Transverse colon (tissue), 4 donors: Measurements from ENCODE around the gene OR2A25. TPM values are rescaled to one million over a fixed set of nuclear protein-coding genes. Genes with fewer than 3 reads are reported as not detected.

ENCODE experiments used
- DNase-seq: peaks from one replicate; pipeline ENCODE4 v3.0.0-alpha.2; 2019
- H3K27ac ChIP-seq, 4 donors: fragments of 200-600 bp; sonication (generic); 2 replicates each; pipeline ENCODE4 v1.5.1; 2016 to 2018; ENCODE audit warnings: inconsistent platforms in 4 of 4
- H3K27me3 ChIP-seq: fragments of 200-600 bp; sonication (generic); 2 replicates; pipeline ENCODE4 v1.5.1; 2017; ENCODE audit warnings: inconsistent platforms
- H3K36me3 ChIP-seq, 4 donors: fragments of 200-600 bp; sonication (generic); 2 replicates each; pipeline ENCODE4 v1.5.1; 2017 to 2019; ENCODE audit warnings: inconsistent platforms in 4 of 4
- H3K4me1 ChIP-seq, 4 donors: fragments of 200-600 bp; sonication (generic); 2 replicates each; pipeline ENCODE4 v1.5.1; 2017 to 2020; ENCODE audit warnings: inconsistent platforms in 4 of 4
- H3K4me3 ChIP-seq, 4 donors: fragments of 200-600 bp; sonication (generic); 1 replicate in 1 of 4; 2 replicates in 3 of 4; pipeline versions ENCODE4 v1.5.1 to v1.6.1; 2017 to 2019; ENCODE audit warnings: inconsistent platforms in 4 of 4
- H3K9me3 ChIP-seq, 2 donors: fragments of 200-600 bp; sonication (generic); 2 replicates each; pipeline ENCODE4 v1.5.1; 2017 to 2019; ENCODE audit warnings: inconsistent platforms in 2 of 2
- EP300 ChIP-seq: sonication (generic); formaldehyde crosslinking; IDR thresholded peaks from one replicate; pipeline ENCODE4 v1.6.1; 2017; ENCODE audit warnings: antibody characterized with exemption, low read depth
- POLR2A ChIP-seq: fragments of 450-650 bp; IDR thresholded peaks from one replicate; pipeline ENCODE4 v1.6.1; 2016; ENCODE audit warnings: antibody characterized with exemption, mild to moderate bottlenecking, moderate library complexity
- POLR2AphosphoS5 ChIP-seq, 3 donors: sonication (generic); formaldehyde crosslinking; IDR thresholded peaks; one replicate each; pipeline ENCODE4 v1.6.1; 2016; ENCODE audit warnings: antibody characterized with exemption in 3 of 3
- WGBS, 2 donors: methylation state at CpG; one replicate each; pipeline ENCODE4 v1.1.5; 2018; ENCODE audit warnings: low coverage in 1 of 2; 5-methylcytosine and 5-hydroxymethylcytosine counted together
- in situ Hi-C, 4 donors: fragments of 200-750 bp; cut with MboI; loops; one replicate each; pipeline versions ENCODE4 v1.15.0 to v1.15.1; 2017; ENCODE audit warnings: low sequenced_read_pairs in 3 of 4, low pct_ligation_motif_present in 1 of 4, low pct_unique_long_range_greater_than_20kb in 1 of 4
- intact Hi-C: fragments of 100-400 bp; cut with DNase I; formaldehyde crosslinking; loops from one replicate; pipeline ENCODE4 v1.15.1; 2023; ENCODE audit warnings: low total_unique reads
- total RNA-seq, 4 donors: library from RNA; depleted of rRNA; stranded (reverse); fragments of >200 nt; gene quantifications; one replicate each; pipeline ENCODE4 v1.1.0, GENCODE V29; 2016
- TF ChIP-seq, protein P1 (sequence below), 5 experiments: fragments of 200-600 bp in 3 of 5; fragments of 450-650 bp in 2 of 5; sonication (generic) in 3 of 5; IDR thresholded peaks; 1 replicate in 2 of 5; 2 replicates in 3 of 5; pipeline ENCODE4 v1.5.1; 2016 to 2017; ENCODE audit warnings: antibody characterized with exemption in 5 of 5, inconsistent platforms in 3 of 5, mild to moderate bottlenecking in 2 of 5, moderate library complexity in 1 of 5

OR2A25 gene, protein sequence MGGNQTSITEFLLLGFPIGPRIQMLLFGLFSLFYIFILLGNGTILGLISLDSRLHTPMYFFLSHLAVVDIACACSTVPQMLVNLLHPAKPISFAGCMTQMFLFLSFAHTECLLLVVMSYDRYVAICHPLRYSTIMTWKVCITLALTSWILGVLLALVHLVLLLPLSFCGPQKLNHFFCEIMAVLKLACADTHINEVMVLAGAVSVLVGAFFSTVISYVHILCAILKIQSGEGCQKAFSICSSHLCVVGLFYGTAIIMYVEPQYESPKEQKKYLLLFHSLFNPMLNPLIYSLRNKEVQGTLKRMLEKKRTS
- not detected for total RNA-seq

- H3K36me3 ChIP-seq, result no peaks in the 10 kb centered on the region
Measured at GRCh38 chr7:144069511-144069910, at the start of gene OR2A25. TSS of gene OR2A25 (plus strand) at chr7:144069811. CDS start at chr7:144074220, 4,409 bp downstream.

DNA sequence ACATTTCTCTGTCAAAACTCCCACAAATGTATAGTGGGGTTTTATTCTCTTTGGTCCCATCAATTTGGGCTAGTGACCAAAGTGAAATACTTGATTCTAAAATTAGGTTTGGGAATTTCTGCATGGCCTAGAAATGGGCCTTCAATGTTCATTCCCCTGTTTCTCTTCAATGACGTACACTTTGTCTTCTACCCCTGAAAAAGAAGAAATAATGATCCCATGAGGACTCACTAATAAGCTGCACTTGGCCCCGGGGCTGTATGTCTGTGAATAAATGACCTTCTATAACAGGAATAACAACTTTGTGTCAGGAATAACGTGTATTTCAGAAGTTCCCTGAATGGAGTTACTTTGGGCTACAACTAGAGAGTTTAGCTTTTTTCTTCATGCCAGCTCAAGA lies 49.3 kb upstream of the OR2A25 start:
- 42 to 62% methylated on average over 3 of the region's 3 CpGs for WGBS, 2 donors
- H3K9me3 ChIP-seq, result no peaks in the 10 kb centered on the region
- H3K27ac ChIP-seq, result no peak overlapping the region
- intact Hi-C loops (no loop called here), in situ Hi-C loops (no loop called here)
- H3K27me3 ChIP-seq, result no peaks in the 10 kb centered on the region
- no peak for DNase-seq
- TF ChIP-seq, protein P1, sequence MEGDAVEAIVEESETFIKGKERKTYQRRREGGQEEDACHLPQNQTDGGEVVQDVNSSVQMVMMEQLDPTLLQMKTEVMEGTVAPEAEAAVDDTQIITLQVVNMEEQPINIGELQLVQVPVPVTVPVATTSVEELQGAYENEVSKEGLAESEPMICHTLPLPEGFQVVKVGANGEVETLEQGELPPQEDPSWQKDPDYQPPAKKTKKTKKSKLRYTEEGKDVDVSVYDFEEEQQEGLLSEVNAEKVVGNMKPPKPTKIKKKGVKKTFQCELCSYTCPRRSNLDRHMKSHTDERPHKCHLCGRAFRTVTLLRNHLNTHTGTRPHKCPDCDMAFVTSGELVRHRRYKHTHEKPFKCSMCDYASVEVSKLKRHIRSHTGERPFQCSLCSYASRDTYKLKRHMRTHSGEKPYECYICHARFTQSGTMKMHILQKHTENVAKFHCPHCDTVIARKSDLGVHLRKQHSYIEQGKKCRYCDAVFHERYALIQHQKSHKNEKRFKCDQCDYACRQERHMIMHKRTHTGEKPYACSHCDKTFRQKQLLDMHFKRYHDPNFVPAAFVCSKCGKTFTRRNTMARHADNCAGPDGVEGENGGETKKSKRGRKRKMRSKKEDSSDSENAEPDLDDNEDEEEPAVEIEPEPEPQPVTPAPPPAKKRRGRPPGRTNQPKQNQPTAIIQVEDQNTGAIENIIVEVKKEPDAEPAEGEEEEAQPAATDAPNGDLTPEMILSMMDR (IDR thresholded peaks at IDR 0.05), result no peak
- TF ChIP-seq EP300 (no peak), POLR2A (no peak), POLR2AphosphoS5 (IDR thresholded peaks at IDR 0.05) (no peak)
- no peaks in the 10 kb centered on the region for H3K36me3 ChIP-seq
- no peak overlapping the region for H3K4me3 ChIP-seq
- no peaks in the 10 kb centered on the region for H3K4me1 ChIP-seq

More at GRCh38 chr7:144069511-144069910, at the start of gene OR2A25:
- H3K4me1 ChIP-seq, result no peaks in the 10 kb centered on the region
- no peaks in the 10 kb centered on the region for H3K27me3 ChIP-seq
- DNase-seq, result no peak
- 25 to 74% methylated on average over 1 of the region's 1 CpG for WGBS, 2 donors
- intact Hi-C loops (no loop called here), in situ Hi-C loops (no loop called here)
- TF ChIP-seq, protein P1 (IDR thresholded peaks at IDR 0.05), result no peak
- TF ChIP-seq POLR2A, result no peak
- no peak for TF ChIP-seq EP300
- TF ChIP-seq POLR2AphosphoS5 (IDR thresholded peaks at IDR 0.05), result no peak
- no peaks in the 10 kb centered on the region for H3K9me3 ChIP-seq
- H3K27ac ChIP-seq, result no peak within 1 kb of the TSS
- no peak within 1 kb of the TSS for H3K4me3 ChIP-seq

DNA sequence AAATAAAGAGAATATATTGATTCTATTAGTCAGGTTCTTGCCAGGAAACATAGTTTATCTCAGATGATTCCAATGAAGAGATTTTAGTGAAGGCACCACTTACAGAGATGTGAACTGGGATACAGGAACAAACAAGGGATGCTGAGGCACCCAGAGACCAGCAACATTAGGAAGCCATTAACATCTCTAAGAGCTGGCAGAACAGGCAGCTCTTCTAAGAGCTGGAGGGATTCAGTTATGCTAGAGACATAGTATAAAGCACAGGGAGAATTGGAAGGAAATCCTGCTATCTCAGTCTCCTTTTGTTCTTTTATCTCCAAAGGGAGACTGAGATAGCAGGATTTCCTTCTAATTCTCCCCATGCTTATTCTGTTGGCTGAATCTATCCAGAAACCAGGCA lies 47.4 kb upstream of the OR2A25 start:
- Histone ChIP-seq H3K4me1 (no peaks in the 10 kb centered on the region), H3K36me3 (no peaks in the 10 kb centered on the region), H3K4me3 (no peak overlapping the region), H3K27me3 (no peaks in the 10 kb centered on the region), H3K27ac (no peak overlapping the region), H3K9me3 (no peaks in the 10 kb centered on the region)
- no peak for DNase-seq
- TF ChIP-seq EP300 (no peak), POLR2AphosphoS5 (IDR thresholded peaks at IDR 0.05) (no peak), POLR2A (no peak)
- TF ChIP-seq, protein P1 (IDR thresholded peaks at IDR 0.05), result no peak
- intact Hi-C loops (no loop called here), in situ Hi-C loops (no loop called here)

DNA sequence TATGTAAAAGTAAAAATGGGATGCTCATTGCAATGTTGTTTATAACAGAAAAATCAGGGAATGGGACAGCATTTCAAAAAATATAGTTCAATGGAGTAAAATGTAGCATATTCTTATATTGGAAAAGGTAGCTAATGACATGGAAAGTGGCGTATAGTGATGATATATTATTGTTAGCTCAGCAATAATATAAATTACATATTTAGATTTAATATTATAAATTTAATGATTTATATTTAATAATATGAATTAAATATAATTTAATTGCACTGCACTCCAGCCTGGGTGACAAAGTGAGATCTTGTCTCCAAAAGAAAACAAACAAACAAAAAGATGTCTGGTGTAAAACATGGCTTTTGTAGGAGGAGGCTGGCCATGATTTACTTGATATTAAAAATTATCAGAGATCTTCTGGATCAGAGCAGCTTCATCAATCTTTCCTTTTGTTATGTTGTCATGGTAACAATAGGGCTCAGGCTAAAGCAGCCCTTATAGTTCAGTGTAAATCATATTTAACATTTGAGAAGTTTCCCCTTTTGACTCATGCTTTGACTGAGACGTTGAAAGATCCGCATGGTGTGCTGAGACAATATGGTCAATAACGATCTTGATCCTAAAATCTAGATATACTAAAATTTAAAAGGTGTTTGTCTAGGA lies 46.3 kb upstream of the OR2A25 start:
- 75 to 81% methylated on average over 4 of the region's 4 CpGs for WGBS, 2 donors
- TF ChIP-seq POLR2A (no peak), EP300 (no peak), POLR2AphosphoS5 (IDR thresholded peaks at IDR 0.05) (no peak)
- TF ChIP-seq, protein P1 (IDR thresholded peaks at IDR 0.05), result no peak
- Histone ChIP-seq H3K27ac (no peak overlapping the region), H3K4me3 (no peak overlapping the region), H3K27me3 (no peaks in the 10 kb centered on the region), H3K36me3 (no peaks in the 10 kb centered on the region), H3K4me1 (no peaks in the 10 kb centered on the region), H3K9me3 (no peaks in the 10 kb centered on the region)
- in situ Hi-C loops, result no loop called here
- intact Hi-C loops, result no loop called here
- no peak for DNase-seq
